Mammary epithelial cell (primary cell): ENCODE results near the gene DSCAM.

ENCODE experiments used
- EZH2 ChIP-seq: IDR thresholded peaks from 2 replicates; pipeline ENCODE4 v1.6.1; 2012; ENCODE audit warnings: low read length, inconsistent platforms, borderline replicate concordance
- TF ChIP-seq, protein P1 (sequence below), 2 donors: IDR thresholded peaks in 1 of 2; conservative IDR thresholded peaks in 1 of 2; 2 replicates each; pipeline ENCODE4 v1.5.1; 2011 to 2012; ENCODE audit warnings: inconsistent platforms in 2 of 2, low read length in 2 of 2, mild to moderate bottlenecking in 2 of 2, control low read depth in 1 of 2, low read depth in 1 of 2; ENCODE audit not compliant: insufficient read depth in 1 of 2; ENCODE audit errors: extremely low read depth in 1 of 2

DNA sequence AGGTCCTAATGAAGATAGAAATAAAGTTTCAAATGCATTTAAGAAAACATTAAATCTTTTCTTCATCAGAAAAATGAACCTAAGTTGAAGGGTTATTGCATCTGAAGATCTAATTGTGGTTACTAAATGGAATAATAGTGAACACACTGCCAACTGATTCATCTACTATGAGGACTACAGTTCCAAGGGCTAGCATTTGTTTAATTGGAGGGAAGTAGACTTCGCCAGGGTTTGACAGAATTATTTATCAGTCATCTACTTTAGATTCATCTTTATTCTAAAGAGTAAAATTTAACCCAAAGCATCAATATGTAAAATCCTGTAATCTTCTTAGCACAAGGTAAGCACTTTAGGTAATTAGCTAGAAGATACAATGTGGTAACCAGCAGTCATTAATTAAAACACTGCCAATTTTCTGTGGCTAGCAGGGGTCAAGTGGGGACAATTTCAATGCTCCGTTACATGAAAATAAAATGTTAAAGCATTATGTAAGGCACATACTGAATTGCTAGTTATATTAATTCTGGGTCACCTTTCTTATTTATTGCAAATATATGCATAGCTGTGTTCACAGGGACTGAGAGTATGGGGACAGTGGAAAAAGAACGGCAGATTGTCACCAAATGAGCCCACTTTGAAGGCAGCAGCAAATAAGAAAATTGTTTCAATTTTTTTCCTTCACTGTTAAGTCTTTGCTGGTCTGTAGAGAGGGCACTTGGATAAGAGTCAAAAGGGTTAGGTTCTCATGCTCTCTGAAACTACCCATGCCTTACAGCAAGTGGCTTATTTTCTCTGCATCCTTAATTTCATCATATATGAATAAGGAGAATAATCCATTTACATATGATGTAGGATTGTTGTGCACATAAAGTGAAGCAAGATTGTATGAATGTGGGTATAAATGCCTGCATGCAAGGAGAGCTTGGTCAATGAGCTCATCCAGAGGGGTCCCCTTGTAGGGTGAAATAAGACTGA lies 563.8 kb downstream of the DSCAM start:
- TF ChIP-seq, protein P1, sequence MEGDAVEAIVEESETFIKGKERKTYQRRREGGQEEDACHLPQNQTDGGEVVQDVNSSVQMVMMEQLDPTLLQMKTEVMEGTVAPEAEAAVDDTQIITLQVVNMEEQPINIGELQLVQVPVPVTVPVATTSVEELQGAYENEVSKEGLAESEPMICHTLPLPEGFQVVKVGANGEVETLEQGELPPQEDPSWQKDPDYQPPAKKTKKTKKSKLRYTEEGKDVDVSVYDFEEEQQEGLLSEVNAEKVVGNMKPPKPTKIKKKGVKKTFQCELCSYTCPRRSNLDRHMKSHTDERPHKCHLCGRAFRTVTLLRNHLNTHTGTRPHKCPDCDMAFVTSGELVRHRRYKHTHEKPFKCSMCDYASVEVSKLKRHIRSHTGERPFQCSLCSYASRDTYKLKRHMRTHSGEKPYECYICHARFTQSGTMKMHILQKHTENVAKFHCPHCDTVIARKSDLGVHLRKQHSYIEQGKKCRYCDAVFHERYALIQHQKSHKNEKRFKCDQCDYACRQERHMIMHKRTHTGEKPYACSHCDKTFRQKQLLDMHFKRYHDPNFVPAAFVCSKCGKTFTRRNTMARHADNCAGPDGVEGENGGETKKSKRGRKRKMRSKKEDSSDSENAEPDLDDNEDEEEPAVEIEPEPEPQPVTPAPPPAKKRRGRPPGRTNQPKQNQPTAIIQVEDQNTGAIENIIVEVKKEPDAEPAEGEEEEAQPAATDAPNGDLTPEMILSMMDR (conservative IDR thresholded peaks at IDR 0.05 in 1 of 2, IDR thresholded peaks at IDR 0.05 in 1 of 2; ENCODE audit: extremely low read depth in 1 of 2, insufficient read depth in 1 of 2, low read depth in 1 of 2, low read length in 2 of 2), result no peak
- TF ChIP-seq EZH2, result no peak
